ENCODE results near the gene IFNL2.

DNA sequence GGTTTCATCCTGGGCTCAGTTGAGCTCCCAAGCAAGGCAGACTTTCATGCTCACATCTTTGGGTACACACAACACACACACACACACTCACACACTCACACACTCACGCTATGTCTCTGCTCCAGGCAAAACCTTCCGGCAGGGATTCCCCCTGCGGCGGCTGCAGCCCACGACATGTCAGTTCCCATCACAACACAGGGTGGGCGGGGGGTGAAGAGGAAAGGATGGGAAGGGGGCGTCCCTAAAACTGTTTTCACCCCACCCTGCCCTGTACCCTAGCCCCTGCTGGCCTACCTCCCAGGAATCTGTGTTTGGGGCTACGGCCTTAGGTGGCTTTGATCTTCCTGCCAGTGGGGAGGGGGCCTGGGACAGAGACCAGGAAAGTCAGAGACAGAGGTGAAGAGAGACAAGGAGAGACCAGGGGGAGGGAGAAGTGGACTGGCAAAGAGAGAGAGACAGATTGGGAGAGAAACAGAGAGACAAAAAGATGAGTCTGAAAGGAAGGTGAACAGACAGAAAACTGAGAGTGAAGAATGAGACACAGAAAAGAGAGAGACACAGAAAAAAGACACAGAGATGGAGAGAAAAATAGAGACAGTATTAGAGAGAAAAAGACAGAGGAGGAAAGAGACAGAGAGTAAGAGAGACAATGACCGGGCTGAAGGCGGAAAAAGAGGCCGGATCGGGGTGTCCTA lies 48.6 kb downstream of the IFNL2 start:
- TF ChIP-seq, protein P1, sequence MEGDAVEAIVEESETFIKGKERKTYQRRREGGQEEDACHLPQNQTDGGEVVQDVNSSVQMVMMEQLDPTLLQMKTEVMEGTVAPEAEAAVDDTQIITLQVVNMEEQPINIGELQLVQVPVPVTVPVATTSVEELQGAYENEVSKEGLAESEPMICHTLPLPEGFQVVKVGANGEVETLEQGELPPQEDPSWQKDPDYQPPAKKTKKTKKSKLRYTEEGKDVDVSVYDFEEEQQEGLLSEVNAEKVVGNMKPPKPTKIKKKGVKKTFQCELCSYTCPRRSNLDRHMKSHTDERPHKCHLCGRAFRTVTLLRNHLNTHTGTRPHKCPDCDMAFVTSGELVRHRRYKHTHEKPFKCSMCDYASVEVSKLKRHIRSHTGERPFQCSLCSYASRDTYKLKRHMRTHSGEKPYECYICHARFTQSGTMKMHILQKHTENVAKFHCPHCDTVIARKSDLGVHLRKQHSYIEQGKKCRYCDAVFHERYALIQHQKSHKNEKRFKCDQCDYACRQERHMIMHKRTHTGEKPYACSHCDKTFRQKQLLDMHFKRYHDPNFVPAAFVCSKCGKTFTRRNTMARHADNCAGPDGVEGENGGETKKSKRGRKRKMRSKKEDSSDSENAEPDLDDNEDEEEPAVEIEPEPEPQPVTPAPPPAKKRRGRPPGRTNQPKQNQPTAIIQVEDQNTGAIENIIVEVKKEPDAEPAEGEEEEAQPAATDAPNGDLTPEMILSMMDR (conservative IDR thresholded peaks at IDR 0.05) = no peak
- TF ChIP-seq ZFX (IDR thresholded peaks at IDR 0.05) = no peak

All from C4-2B (cell line).